DMS153 treated with DMSO at 0.1 percent for 48 hours (cell line): Measurements from ENCODE around the gene CABLES2.
"Not testable (repeated sequence)": the region's sequence is repeated elsewhere in the genome, so short reads cannot be mapped to it uniquely, and the experiment has no call there.

Experiments
- DNase-seq: peaks from one replicate; lab custom pipeline; 2025; ENCODE audit not compliant: unreplicated experiment; lab: John Stamatoyannopoulos, UW

CABLES2 gene

GRCh38 chr20:62437496-62437895, 30.4 kb upstream of the CABLES2 start:
- DNase-seq: no peak

GRCh38 chr20:62436692-62437091, 29.6 kb upstream of the CABLES2 start:
- no peak for DNase-seq

GRCh38 chr20:62433658-62434497, 26.8 kb upstream of the CABLES2 start:
- DNase-seq: no peak

GRCh38 chr20:62430866-62431447, 23.9 kb upstream of the CABLES2 start:
- no peak for DNase-seq

GRCh38 chr20:62430311-62430853, 23.3 kb upstream of the CABLES2 start:
- DNase-seq: no peak

GRCh38 chr20:62429455-62430310, 22.6 kb upstream of the CABLES2 start:
- no peak for DNase-seq

GRCh38 chr20:62428396-62429295, 21.6 kb upstream of the CABLES2 start:
- DNase-seq: no peak

- DNase-seq: no peak
Observed at GRCh38 chr20:62428002-62428372, 20.9 kb upstream of the CABLES2 start.

GRCh38 chr20:62427172-62428001, 20.3 kb upstream of the CABLES2 start, which contains the start of gene RBBP8NL:
RBBP8NL (minus strand) TSS chr20:62427539; CDS start chr20:62419647, 7,892 bp downstream.
- peak; percentile 83 for DNase-seq

GRCh38 chr20:62426699-62427131, 19.6 kb upstream of the CABLES2 start:
- DNase-seq: no peak

- not testable (repeated sequence) for DNase-seq
Observed at GRCh38 chr20:62426059-62426348, 18.9 kb upstream of the CABLES2 start.

- no peak for DNase-seq
Observed at GRCh38 chr20:62425281-62426058, 18.4 kb upstream of the CABLES2 start.

- no peak for DNase-seq
Observed at GRCh38 chr20:62424249-62425107, 17.4 kb upstream of the CABLES2 start.

- no peak for DNase-seq
Observed at GRCh38 chr20:62423326-62423706, 16.2 kb upstream of the CABLES2 start.

- DNase-seq: no peak
Observed at GRCh38 chr20:62422636-62423325, 15.7 kb upstream of the CABLES2 start.

- no peak for DNase-seq
Observed at GRCh38 chr20:62421716-62421990, 14.6 kb upstream of the CABLES2 start.

- DNase-seq: no peak
Observed at GRCh38 chr20:62420846-62421715, 14.0 kb upstream of the CABLES2 start.
